ENCODE measurements around the gene THTPA.
"Not testable (repeated sequence)": the region's sequence is repeated elsewhere in the genome, so short reads cannot be mapped to it uniquely, and the experiment has no call there.

Gene THTPA

DNA sequence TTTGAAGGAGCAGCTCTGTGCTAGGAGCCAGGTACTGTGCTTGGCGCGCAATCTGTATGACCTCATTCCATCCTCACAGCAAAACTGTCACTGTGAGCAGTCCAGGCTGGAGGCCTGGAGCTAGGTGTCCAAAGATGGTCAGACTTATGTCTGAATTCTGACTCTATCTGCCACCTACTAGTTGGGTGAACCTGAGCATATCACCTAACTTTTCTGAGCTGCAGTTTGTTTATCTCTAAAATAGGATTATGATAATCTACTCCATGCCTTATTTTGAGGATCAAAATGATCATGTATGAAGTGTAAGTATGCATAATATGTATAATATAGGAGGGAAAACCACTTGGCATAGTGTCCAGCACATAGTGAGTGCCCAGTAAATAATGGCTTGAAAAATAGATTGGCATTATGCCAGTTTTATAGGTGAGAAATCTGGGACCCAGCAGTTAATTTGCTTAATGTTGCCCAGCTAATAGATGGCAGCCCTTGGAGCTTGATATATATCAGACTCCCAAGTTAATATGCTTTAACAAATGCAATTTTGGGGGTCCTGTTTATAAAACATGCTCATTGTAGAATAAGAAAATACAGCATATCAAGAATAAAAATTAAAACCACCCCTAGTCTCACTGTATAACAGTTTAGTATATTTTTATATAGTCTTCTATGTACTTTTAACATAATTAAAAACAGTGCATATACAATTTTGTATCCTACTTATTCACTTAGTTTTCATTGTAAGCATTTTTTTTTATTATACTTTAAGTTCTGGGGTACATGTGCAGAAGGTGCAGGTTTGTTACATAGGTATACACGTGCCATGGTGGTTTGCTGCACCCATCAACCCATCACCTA lies 27.1 kb downstream of the THTPA start:
- no peak for DNase-seq (ENCODE audit: low read depth in 1 of 2, low spot score in 1 of 2)

DNA sequence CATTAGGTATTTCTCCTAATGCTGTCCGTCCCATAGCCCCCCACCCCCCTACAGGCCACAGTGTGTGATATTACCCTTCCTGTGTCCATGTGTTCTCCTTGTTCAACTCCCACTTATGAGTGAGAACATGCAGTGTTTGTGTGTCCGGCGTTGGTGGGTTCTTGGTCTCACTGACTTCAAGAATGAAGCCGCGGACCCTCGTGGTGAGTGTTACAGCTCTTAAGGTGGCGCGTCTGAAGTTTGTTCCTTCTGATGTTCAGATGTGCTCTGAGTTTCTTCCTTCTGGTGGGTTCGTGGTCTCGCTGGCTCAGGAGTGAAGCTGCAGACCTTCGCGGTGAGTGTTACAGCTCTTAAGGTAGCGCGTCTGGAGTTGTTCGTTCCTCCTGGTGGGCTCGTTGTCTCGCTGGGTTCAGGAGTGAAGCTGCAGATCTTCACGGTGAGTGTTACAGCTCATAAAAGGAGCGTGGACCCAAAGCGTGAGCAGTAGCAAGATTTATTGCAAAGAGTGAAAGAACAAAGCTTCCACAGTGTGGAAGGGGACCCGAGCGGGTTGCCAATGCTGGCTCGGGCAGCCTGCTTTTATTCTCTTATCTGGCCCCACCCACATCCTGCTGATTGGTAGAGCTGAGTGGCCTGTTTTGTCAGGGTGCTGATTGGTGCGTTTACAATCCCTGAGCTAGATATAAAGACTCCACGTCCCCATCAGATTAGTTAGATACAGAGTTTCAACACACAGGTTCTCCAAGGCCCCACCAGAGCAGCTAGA lies 27.9 kb downstream of the THTPA start:
- not testable (repeated sequence) for DNase-seq (ENCODE audit: low read depth in 1 of 2, low spot score in 1 of 2)

DNA sequence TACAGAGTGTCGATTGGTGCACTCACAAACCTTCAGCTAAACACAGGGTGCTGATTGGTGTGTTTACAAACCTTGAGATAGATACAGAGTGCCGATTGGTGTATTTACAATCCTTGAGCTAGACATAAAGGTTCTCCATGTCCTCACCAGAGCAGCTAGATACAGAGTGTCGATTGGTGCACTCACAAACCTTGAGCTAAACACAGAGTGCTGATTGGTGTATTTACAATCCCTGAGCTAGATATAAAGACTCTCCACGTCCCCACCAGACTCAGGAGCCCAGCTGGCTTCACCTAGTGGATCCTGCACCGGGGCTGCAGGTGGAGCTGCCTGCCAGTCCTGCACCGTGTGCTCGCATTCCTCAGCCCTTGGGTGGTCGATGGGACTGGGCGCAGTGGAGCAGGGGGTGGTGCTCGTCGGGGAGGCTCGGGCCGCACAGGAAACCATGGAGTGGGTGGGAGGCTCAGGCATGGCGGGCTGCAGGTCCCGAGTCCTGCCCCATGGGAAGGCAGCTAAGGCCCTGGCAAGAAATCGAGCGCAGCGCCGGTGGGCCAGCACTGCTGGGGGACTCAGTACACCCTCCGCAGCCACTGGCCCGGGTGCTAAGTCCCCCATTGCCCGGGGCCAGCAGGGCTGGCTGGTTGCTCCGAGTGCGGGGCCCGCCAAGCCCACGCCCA lies 28.6 kb downstream of the THTPA start:
- not testable (repeated sequence) for DNase-seq (ENCODE audit: low read depth in 1 of 2, low spot score in 1 of 2)

DNA sequence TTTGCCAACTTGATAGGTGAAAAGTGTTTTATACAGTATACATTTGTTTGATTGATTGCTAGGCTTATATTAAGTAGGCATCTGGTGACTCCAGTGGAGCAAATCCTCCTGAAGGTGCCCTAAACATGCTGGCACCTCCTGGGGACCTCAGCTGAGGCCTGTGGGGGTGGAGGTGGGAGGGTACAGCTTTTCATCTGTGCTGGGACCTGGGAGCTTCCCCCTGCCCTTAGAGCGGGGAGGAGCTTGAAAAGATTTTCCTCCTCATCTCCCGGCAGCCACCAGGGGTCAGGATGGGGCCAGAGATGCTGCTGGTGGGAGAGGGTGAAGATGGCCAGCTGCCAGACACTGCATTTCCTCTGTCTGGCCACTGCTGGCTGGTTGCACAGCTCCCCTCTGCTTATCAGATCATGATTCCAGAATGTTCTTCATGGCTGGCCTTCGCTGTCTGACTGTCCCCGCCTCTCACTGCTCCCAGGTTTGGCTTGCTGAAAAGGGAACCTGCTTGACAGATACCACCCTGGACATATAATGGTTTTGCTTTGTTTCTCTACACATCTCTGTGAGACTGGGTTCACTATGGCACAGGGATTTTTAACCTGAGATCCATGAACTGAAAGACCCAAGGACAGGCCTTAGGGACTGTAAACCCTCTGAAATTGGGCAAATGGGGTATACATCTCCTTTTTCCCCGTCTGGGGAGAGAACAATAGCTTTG lies 33.0 kb downstream of the THTPA start:
- DNase-seq (ENCODE audit: low read depth in 1 of 2, low spot score in 1 of 2), result peak; percentile 50 to 72

DNA sequence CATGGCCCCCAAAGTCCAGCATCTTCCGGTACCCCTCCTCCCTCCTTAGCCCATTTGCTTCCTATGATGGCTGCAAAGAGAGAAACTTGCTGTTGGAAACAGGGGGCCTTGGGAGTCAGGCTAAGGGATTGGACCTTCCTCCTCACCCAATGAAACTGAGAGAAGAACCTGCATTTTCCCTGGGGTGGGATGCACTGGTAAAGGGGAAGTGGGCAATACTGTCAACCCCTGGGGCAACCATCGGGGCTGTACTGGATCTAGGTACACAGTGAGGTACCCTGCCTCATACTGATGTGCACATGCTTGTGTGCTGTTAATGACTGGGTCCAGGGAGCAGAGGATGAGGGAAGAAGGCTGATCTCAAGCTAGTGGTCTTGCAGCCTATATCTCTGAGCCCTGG lies 33.5 kb downstream of the THTPA start:
- no peak for DNase-seq (ENCODE audit: low read depth in 1 of 2, low spot score in 1 of 2)

DNA sequence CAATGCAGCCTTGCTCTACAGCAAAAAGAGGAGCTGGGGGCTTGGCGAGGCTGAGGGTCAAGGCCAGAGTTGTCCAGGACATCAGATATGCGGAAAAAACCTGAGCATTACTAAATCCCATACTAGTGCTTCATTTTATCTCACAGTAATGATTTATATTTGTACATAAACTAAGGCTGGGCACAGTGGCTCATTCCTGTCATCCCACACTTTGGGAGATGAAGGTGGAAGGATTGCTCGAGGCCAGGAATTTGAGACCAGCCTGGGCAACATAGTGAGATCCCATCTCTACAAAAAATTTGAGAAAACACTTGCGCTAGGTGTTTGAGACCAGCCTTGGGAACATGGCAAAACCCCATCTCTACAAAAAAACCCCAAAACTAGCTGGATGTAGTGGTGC lies 34.1 kb downstream of the THTPA start:
- DNase-seq (ENCODE audit: low read depth in 1 of 2, low spot score in 1 of 2), result no peak

DNA sequence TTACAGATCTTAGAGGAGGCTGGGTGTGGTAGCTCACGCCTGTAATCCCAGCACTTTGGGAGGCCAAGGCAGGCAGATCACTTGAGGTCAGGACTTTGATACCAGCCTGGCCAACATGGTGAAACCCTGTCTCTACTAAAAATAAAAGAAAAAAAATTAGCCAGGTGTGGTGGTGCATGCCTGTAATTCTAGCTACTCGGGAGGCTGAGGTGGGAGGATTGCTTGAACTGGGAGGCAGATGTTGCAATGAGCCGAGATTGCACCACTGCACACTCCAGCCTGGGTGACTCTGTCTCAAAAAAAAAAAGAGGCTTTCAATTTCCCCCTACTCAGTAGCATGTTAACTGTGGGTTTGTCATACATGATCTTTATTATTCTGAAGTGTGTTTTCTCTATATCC lies 38.1 kb downstream of the THTPA start:
- DNase-seq (ENCODE audit: low read depth in 1 of 2, low spot score in 1 of 2), result not testable (repeated sequence)

DNA sequence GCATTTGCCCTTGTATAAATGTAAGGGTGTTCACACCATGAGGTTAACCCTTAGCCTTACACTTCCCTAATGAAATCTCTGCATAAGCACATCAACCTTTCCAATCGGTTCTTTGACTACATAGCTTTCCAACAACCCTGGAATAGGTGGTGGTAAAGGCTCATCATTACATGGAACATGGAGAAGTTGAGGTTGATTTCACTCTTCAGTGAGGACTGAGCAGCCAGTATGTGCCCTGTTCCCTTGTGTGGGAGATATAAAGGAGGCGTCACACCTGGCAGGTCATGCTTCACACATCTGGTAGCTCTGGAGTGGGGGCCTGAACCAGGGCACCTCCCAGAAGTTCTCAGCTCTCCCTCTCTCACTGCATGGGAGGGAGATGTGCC lies 44.2 kb downstream of the THTPA start:
- no peak for DNase-seq (ENCODE audit: low read depth in 1 of 2, low spot score in 1 of 2)

DNA sequence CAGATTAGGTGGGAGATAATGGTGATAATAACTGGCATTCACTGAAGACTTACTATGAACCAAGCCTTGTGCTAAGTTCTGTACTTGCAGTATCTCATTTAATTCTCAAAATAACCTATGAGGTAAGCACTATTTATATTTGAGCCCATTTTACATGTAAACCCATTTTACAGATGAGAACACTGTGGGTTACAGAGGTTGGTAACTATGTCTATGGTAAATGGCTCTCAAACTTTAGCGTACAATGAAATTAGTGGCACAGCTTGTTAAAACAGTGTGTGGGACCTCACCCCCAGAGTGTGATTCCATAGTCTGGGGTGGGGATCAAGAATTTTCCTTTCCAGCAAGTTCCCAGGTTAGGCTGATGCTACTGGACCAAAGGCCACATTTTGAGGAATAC lies 44.7 kb downstream of the THTPA start:
- no peak for DNase-seq (ENCODE audit: low read depth in 1 of 2, low spot score in 1 of 2)

DNA sequence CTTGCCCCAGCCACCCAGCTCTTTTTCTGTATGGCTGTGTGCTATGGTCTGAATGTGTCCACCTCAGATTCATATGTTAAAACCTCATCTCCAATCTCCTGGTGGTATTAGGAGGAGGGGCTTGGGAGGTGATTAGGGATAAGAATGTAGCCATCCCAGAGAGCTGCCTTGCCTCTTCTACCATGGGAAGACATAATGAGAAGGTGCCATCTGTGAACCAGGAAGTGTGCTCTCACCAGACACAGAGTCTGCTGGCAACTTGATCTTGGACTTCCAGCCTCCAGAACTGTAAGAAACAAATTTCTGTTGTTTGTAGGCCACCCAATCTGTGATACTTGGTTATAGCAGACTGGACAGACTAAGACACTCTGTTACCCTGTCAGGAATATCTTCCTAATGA lies 45.4 kb downstream of the THTPA start:
- DNase-seq (ENCODE audit: low read depth in 1 of 2, low spot score in 1 of 2), result no peak

DNA sequence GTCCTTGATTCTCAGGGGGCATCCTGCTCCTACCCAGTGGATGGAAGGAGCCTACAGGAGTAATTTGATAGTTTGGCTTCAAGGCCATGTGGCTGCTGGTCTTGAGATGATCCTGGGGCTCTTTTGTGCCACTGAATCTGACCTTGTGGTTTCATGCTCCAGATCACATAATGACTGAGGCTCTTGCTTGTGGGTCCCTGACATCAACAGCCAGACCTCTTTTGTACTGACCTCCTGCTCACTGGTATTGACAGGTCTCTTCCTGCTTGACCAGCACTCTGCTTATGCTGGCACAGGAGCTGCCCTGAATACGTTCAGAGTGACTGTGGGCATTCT lies 45.7 kb downstream of the THTPA start:
- no peak for DNase-seq (ENCODE audit: low read depth in 1 of 2, low spot score in 1 of 2)

DNA sequence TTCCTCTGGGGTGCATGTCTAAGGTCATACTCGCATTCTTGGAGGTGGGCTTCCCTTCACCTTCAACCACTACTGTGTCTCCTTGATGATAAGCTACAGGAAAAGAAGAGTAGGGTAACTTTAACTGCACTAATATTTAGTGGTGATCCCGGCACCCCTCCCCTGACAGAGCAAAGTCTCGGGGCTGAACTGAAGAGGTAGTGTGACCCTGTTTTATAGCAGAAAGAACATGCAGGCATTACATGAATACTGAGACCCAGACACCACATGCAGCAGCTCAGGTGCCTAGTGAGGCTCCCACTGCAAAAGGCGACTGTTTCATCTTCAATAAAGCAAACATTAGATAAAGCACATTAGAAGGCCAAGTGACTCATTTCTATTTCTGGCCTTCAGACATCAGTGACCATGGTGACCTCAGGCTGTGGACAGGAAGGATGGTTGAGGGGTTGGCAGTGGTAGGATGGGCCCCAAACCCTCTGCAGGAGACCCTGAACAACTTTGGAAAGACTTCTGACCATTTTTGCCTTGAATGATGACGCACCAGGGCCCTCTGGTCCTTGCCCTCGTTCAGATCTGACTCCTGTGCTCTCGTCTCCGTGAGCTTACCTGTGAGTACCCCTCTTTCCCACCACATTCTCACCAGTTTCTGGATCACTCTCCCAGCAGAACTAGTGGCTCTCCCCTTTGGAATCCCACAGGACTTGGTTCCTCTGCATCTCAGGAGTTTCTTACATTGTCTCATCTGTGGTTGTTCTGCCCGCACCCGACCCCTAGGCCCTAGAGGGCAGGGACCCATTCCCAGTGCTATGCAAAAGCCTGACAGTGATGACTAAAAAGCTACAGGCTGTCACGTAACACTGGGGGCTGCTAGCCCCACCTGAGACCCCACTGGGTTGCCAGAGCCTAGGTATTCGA lies 46.4 kb downstream of the THTPA start:
- DNase-seq (ENCODE audit: low read depth in 1 of 2, low spot score in 1 of 2), result no peak

DNA sequence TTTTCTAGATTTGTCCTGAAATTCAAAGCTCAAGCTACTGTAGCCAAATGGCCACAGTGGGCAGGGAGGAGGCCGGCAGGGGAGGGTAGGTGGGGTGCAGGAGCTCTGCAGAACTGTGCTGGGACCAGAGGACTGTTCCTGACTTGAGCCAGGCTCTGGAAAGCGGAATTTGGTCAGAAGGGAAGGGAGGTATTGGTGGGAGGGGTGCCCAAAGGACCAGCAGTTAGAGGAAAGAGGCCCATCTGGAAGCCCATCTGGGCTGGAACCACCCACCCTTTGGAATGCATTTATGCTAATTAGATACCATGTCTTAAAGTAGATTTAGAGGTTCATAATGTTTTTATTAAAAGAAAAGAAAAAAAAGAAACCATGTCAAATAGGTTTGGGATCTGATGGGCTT lies 47.0 kb downstream of the THTPA start:
- no peak for DNase-seq (ENCODE audit: low read depth in 1 of 2, low spot score in 1 of 2)

DNA sequence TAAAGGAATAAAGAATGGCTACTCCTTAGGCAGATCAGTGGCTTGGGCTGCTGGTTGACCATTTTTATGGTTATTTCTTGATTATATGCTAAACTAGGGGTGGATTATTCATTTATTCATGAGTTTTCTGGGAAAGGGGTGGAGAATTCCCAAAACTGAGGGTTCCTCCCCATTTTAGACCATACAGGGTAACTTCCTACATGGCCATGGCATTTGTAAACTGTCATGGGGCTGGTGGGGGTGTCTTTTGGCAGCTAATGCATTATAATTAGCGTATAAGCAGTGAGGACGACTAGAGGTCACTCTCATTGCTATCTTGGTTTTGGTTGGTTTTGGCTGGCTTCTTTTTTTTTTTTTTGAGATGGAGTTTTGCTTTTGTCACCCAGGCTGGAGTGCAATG lies 48.1 kb downstream of the THTPA start:
- DNase-seq (ENCODE audit: low read depth in 1 of 2, low spot score in 1 of 2), result no peak

DNA sequence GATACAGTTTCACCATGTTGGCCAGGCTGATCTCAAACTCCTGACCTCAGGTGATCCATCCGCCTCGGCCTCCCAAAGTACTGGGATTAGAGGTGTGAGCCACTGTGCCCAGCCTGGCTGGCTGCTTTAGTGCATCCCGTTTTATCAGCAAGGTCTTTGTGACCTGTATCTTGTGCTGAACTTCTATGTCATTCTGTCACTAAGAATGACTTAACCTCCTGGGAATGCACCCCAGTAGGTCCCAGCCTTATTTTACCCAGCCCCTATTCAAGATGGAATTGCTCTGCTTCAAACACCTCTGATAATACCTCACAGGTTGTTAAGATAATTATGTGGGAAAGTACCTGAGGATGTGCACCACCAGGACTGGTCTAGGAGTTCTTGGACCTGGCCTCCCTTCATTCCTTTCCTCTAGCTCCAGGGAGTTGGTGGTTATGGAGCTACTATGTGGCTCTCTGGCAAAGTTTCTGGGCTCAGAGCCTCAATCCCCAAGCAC lies 48.7 kb downstream of the THTPA start:
- DNase-seq (ENCODE audit: low read depth in 1 of 2, low spot score in 1 of 2), result no peak

DNA sequence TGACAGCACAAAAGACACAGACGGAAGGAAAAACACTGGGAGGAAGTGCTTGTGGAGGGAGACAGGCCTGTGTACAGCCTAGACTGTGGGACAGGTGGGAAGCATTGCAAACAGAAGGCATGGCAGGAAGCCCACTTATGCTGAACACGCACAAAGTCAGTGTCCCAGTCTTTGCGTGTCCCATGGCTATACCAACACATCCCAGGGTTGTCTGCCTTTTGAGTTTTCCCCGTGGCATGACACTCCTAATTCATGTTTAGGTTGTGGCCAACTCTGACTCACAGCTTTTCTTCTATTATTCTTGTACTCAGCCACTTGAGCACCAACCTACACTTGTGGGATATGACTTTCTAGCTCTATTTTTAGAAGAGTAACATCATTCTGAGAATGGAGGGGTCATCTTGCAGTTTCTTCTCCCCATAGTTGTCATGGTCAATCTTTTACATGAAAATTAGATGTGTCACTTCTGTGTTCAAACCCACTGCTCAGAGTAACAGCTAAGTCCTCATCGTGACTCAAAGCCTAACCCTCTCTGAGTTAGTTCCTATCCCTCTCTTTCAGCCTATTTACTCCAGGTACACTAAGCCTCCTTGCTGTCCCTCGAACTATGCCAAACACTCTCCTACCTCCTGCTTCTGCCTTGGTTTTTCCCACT lies 50.0 kb downstream of the THTPA start:
- no peak for DNase-seq (ENCODE audit: low read depth in 1 of 2, low spot score in 1 of 2)

DNA sequence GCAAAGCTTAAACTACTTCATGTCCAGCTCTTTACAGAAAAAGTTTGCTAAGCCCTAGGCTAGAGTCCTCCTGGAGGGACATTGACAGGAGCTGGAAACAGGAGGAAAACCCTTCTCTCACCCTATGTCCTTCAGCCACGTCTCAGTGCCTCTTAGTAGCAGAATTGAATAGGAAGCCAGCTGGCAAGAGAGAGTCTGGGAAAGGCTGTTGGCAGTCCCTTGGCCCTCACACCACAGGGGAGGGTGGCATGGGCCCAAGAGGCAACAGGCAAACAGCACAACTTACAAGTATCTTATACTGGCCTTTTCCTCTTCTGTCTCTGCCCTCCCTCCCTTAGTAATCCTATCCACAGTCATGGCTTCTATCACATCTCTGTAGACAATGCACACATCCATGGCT lies 52.4 kb downstream of the THTPA start:
- DNase-seq (ENCODE audit: low read depth in 1 of 2, low spot score in 1 of 2), result no peak

DNA sequence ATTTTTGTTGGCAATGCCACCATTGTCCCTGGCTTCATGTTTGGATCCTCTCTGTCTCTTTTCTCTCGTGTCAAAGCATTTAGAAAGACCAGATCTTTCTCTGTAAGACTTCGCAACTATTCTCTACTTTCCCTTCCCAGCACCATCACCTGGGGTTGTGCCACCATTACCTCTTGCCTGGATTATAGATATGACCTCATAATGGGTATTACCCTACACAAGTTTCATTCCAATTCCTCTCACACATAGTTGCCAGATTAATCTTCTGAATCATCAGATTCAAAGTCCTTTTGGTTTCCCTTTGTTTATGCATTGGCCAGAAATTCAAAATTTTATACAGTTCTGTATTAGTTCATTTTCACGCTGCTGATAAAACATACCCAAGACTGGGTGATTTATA lies 52.9 kb downstream of the THTPA start:
- no peak for DNase-seq (ENCODE audit: low read depth in 1 of 2, low spot score in 1 of 2)

DNA sequence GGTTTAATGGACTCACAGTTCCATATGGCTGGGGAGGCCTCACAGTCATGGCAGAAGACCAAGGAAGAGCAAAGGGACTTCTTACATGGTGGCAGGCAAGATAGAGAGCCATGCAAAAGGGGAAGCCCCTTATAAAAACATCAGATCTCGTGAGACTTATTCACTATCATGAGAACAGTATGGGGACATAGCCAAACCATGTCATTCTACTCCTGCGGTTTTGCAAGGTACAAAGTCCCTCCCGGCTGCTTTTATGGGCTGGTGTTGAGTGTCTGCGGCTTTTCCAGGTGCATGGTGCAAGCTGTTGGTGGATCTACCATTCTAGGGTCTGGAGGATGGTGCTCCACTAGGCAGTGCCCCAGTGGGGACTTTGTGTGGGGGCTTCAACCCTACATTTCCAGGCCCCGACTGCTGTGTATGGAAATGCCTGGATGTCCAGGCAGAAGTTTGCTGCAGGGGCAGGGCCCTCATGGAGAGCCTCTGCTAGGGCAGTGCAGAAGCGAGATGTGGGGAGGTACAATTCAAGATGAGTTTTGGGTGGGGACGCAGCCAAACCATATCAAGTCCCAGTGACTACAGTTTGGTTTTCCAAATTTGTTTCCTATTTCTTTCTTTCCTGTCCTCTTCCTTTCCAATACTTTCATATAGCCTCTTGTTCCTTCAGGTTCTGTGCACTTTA lies 53.5 kb downstream of the THTPA start:
- DNase-seq (ENCODE audit: low read depth in 1 of 2, low spot score in 1 of 2), result not testable (repeated sequence)
